HTERT RPE-1 (cell line): ENCODE measurements around the gene EDEM3.

Experiments
- in situ Hi-C: fragments of 300-500 bp; cut with MboI; formaldehyde crosslinking; loops from 4 replicates; pipeline ENCODE4 v1.14.3; 2020; ENCODE audit warnings: low sequenced_read_pairs

Gene EDEM3

DNA sequence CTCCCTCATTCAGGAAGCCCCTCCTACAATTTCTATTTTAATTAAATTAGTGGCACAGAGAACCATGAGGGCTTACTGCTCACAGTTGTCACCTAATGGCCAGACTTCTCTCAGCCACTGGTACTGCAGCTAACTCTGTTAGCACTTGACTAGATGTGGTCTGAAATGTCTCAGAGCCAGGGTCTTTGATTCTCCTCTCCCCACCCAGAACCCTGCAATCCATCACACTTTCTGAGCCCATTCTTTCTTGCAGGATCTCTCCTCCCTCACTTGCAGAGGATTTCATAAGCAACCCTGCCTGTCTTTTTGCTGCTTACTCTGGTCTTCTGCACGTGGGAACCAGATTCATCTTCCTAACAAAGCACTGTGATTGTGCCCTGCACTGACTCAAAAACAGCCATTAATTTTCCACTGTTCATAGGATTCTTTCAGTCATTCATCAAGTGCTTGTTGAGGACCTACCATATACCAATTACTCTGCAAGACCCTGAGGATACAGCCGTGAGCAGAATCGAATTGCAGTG is 108.4 kb downstream of the EDEM3 start:
- in situ Hi-C loops, result no loop called here

DNA sequence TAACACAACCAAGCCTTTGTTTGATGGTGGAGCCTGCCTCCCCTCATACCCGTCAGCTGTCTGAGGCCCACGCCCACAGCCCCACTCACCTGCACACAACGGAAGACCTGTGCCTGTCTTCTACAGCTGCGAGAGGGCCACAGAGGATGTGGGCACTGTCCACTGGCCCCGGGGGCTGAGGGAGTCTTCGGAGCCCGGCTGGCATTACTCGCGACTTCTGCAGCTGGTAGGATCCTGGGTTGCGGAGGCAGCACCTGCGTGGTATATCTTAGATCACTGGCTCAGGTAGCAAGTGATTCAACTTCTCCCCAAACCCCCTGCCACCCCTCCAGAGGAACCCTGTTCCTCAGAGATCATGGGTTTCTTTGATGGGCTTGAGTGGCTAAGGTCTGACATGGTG is 109.9 kb downstream of the EDEM3 start:
- in situ Hi-C loops, result no loop called here

- in situ Hi-C loops, result no loop called here
Observed at GRCh38 chr1:184643661-184644060, 111.0 kb downstream of the EDEM3 start.

- in situ Hi-C loops, result no loop called here
Observed at GRCh38 chr1:184641894-184642293, 112.8 kb downstream of the EDEM3 start.

GRCh38 chr1:184640505-184640904 is 114.2 kb downstream of the EDEM3 start:
- in situ Hi-C loops, result no loop called here
